ENCODE data around the gene ZBTB21.

The ZBTB21 gene

GRCh38 chr21:41957991-41958766, 52.0 kb downstream of the ZBTB21 start:
- no peak for TF ChIP-seq CTCF (conservative IDR thresholded peaks at IDR 0.05)
- H3K27ac ChIP-seq = no peak overlapping the region

DNA sequence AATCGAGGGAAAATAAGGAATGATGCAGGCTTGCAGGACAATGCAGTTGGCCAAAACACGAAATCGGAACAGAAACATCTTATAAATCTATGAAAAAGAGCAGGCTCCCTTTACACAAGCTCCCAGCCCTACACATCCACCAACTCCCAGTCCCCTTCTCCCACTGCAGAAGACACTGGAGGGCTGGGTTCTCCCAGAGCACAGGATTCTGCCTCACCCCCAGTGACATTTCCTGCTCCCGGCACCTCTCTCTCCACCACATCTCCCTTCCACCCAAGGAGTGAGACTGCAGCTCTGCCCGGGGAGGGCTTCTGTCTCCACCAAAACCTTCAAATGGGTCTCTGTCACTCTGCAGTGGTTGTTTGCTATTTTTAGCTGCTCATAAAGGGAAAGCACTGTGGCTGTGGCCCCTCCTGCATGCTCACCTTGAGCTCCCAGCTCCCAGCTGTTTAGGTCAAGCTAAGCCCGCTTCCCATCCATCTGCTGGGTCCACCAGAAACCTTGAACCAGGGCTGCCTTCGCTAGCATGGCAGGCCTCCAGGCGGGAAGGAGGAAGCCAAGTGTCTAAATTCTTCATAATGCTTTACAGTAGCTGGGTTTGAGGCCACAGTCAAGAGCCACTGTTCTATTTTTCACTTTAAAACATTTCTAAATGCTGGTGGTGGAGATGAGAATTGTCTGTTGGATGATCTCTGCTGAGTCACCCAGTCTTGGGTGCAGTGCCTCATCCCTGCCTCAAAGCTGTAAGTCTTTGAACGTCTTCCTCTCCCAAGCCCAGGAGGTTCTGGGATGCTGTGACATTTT, 53.0 kb downstream of the ZBTB21 start:
- no peak overlapping the region for H3K27ac ChIP-seq
- TF ChIP-seq CTCF (conservative IDR thresholded peaks at IDR 0.05) = no peak

- no peak for TF ChIP-seq CTCF (conservative IDR thresholded peaks at IDR 0.05)
- peak overlapping the region; percentile 88 for H3K27ac ChIP-seq
Measured at GRCh38 chr21:41955516-41955915, 54.6 kb downstream of the ZBTB21 start.

- no peak for TF ChIP-seq CTCF (conservative IDR thresholded peaks at IDR 0.05)
- peak overlapping the region; percentile 88 for H3K27ac ChIP-seq
Measured at GRCh38 chr21:41954654-41955499, 55.3 kb downstream of the ZBTB21 start.

DNA sequence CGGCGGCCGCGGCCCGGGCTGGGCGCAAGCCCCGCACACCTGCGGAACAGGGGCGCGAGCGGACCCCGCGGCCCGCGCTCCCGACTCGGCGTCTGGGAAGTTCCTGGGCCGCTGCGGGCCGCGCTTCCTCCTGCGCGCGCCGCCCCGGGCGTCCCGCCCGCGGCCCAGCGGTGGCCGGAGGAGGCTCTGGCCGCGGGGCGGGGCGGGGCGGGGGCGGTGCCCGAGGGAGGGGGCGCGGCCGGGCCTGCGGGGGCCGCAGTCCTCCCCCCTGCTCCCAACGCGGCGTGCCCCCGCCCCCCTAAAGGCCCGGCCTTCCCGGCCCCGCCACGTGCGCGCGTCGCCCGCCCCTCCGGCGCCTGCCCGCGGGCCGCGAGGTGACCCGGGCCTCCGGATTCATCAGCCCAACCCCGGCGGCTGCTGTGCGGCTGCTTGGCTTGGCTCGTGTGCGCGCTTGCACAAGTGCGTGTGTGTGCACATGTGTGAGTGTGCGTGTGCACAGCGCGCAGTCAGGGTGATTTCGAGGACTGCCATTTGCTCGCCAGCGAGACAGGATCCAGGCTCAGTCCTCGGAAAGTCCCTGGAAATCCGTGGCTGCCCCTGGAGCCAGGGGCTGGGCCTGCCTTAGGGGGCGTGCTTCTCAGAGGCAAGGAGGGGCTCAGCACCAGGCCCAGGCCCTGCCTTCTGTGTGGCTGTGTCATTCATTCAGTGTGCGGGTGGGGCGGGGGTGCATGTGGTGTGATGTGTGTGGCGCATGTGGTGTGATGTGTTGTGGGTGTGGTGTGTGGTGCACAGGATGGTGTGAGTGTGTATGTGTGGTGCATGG, 56.1 kb downstream of the ZBTB21 start, which contains the start of gene C2CD2:
Gene C2CD2, minus strand, starts transcription at position 188 of the 823 bp plus-strand sequence. CDS start 370 bp downstream, outside the sequence.
- H3K27ac ChIP-seq = peak within 1 kb of the TSS; percentile 88
- TF ChIP-seq CTCF (conservative IDR thresholded peaks at IDR 0.05) = no peak

- TF ChIP-seq CTCF (conservative IDR thresholded peaks at IDR 0.05) = no peak
- H3K27ac ChIP-seq = peak overlapping the region; percentile 88
Measured at GRCh38 chr21:41953249-41953830, 56.8 kb downstream of the ZBTB21 start.

Data from VCaP (cell line).